HepG2 (cell line): ENCODE data around the gene C9orf43. TPM values are rescaled to one million over a fixed set of nuclear protein-coding genes. Genes with fewer than 3 reads are reported as not detected.
A peak's percentile ranks its signal among the peaks of the same experiment; 100 is the strongest.

ENCODE experiments used
- ATAC-seq: fragments of 200-7000 bp; cut with Tn5 transposase; 3 replicates; pipeline ENCODE4 v1.9.1; 2020; ENCODE audit warnings: mild to moderate bottlenecking, moderate library complexity
- BruUV-seq: library from RNA; stranded (reverse); fragments of 400-500 nt; replicated peaks from 2 replicates; lab custom pipeline; 2021; lab: Mats Ljungman, UMichigan
- CTCF ChIA-PET: fragments of 300-600 bp; formaldehyde crosslinking; extraction: SDS; loops from one replicate; lab custom pipeline; 2021; ENCODE audit warnings: low total read pairs, inconsistent platforms, low intra/inter-chr PET ratio; lab: Yijun Ruan, JAX
- POLR2A ChIA-PET: fragments of 350-600 bp; sonication (Branson Sonifier 250); formaldehyde crosslinking; loops from one replicate; lab custom pipeline; 2020; ENCODE audit warnings: antibody characterized with exemption, inconsistent platforms; lab: Yijun Ruan, JAX
- DNase-seq: peaks from one replicate; pipeline ENCODE4 v3.0.0-alpha.2; 2015; ENCODE audit warnings: low spot score
- FAIRE-seq: peaks from 3 replicates; lab custom pipeline; 2011; peaks lifted over from hg19 to GRCh38; lab: Jason Lieb, UNC
- H2AFZ ChIP-seq: one replicate; pipeline ENCODE4 v1.6.1; 2011; ENCODE audit warnings: low read length, inconsistent platforms
- H3K27ac ChIP-seq: fragments of 300-600 bp; 3 replicates; pipeline ENCODE4 v1.8.0; 2011; ENCODE audit warnings: mixed run types, mild to moderate bottlenecking, mixed read lengths, low read length, inconsistent platforms; ENCODE audit not compliant: insufficient read depth; ENCODE audit errors: extremely low read length
- H3K27me3 ChIP-seq, 2 experiments: fragments of 200-600 bp in 1 of 2; 2 replicates in 1 of 2; 3 replicates in 1 of 2; pipeline versions ENCODE4 v1.6.0 to v1.8.0; 2011; ENCODE audit warnings: low read length in 2 of 2, mild to moderate bottlenecking in 2 of 2, moderate library complexity in 2 of 2, inconsistent platforms in 1 of 2; ENCODE audit not compliant: insufficient read depth in 2 of 2, control insufficient read depth in 1 of 2
- H3K36me3 ChIP-seq, 2 experiments: fragments of 200-600 bp in 1 of 2; replicated peaks in 1 of 2; 2 replicates in 1 of 2; 3 replicates in 1 of 2; pipeline versions ENCODE4 v1.5.1 to v1.8.0; 2011; ENCODE audit warnings: low read length in 2 of 2, inconsistent platforms in 1 of 2; ENCODE audit not compliant: insufficient read depth in 2 of 2, control insufficient read depth in 1 of 2
- H3K4me1 ChIP-seq: 2 replicates; pipeline ENCODE4 v1.5.1; 2012; ENCODE audit warnings: low read length, inconsistent platforms; ENCODE audit not compliant: insufficient read depth
- H3K4me2 ChIP-seq: 2 replicates; pipeline ENCODE4 v1.6.0; 2011; ENCODE audit warnings: low read depth, low read length, inconsistent platforms
- H3K4me3 ChIP-seq, 3 experiments: fragments of 200-600 bp in 1 of 3; sonication (generic), shearing (Covaris generic) in 1 of 3; replicated peaks in 1 of 3; 2 replicates each; pipeline ENCODE4 v1.5.1; 2011 to 2016; ENCODE audit warnings: low read length in 3 of 3, inconsistent platforms in 2 of 3, low read depth in 2 of 3, mild to moderate bottlenecking in 2 of 3, control low read depth in 1 of 3, mixed read lengths in 1 of 3; ENCODE audit not compliant: insufficient read depth in 1 of 3
- H3K79me2 ChIP-seq: one replicate; pipeline ENCODE4 v1.6.1; 2011; ENCODE audit warnings: low read length, inconsistent platforms; ENCODE audit not compliant: insufficient read depth
- H3K9ac ChIP-seq: 2 replicates; pipeline ENCODE4 v1.6.0; 2011; ENCODE audit warnings: mild to moderate bottlenecking, low read depth, low read length, inconsistent platforms; ENCODE audit not compliant: insufficient read depth
- H3K9me3 ChIP-seq: 2 replicates; pipeline ENCODE4 v1.5.1; 2012; ENCODE audit warnings: mild to moderate bottlenecking, low read length
- H4K20me1 ChIP-seq: 2 replicates; pipeline ENCODE4 v1.6.0; 2011; ENCODE audit warnings: inconsistent platforms, mild to moderate bottlenecking, low read length, moderate library complexity; ENCODE audit not compliant: insufficient read depth
- WGBS: methylation state at CpG from one replicate; pipeline ENCODE4 v1.1.6; 2017; ENCODE audit warnings: low lambda C conversion rate; 5-methylcytosine and 5-hydroxymethylcytosine counted together
- in situ Hi-C: cut with HindIII; loops from 2 replicates; pipeline ENCODE4 v1.10.0; 2017; ENCODE audit warnings: low pct_unique_long_range_greater_than_20kb; ENCODE audit not compliant: extremely low pct_ligation_motif_present
- intact Hi-C: fragments of 100-400 bp; cut with micrococcal nuclease; formaldehyde crosslinking; loops from one replicate; pipeline ENCODE4 v1.10.0; 2022; ENCODE audit not compliant: unreplicated experiment
- polyA plus RNA-seq, 8 experiments: library from polyadenylated mRNA; depleted of rRNA in 3 of 8; stranded (reverse) in 7 of 8; unstranded in 1 of 8; fragments of >200 nt; fragmentation: Illumina TruSeq in 4 of 8; extraction: Trizol in 4 of 8; gene quantifications; 2 replicates each; pipeline versions ENCODE4 v1.2.1 to v1.2.3, GENCODE V29; 2011 to 2016; ENCODE audit warnings: low read depth in 4 of 8, missing spikeins in 1 of 8, mixed read lengths in 1 of 8; ENCODE audit not compliant: insufficient read depth in 1 of 8
- total RNA-seq, 5 experiments: library from RNA; depleted of rRNA; stranded (reverse); fragments of >200 nt; fragmentation: Illumina TruSeq; extraction: Trizol; gene quantifications; 2 replicates each; pipeline ENCODE4 v1.2.3, GENCODE V29; 2016; ENCODE audit warnings: low read depth in 1 of 5
- TF ChIP-seq, protein P1 (sequence below): sonication (generic); formaldehyde crosslinking; IDR thresholded peaks from 2 replicates; pipeline ENCODE4 v1.4.0; 2020; ENCODE audit warnings: missing genetic modification reagents
- TF ChIP-seq, protein P2 (sequence below): sonication (generic); formaldehyde crosslinking; IDR thresholded peaks from 2 replicates; pipeline ENCODE4 v1.5.1; 2020; ENCODE audit warnings: mild to moderate bottlenecking, missing genetic modification reagents, moderate library complexity

C9orf43 gene
- total and polyA plus RNA-seq, 2 of the 13 experiments (the other 11 are each of a cell fraction or from before 2014, with no cell fraction given): 0.24 to 0.31 TPM

- ChIA-PET POLR2A (interaction anchor here (0.7 kb wide), 2 partner anchors 12 to 36 kb away, joined by 3 to 4 read pairs; no protein-coding TSS in a partner anchor), CTCF (no interaction called here)
- TF ChIP-seq, protein P1, sequence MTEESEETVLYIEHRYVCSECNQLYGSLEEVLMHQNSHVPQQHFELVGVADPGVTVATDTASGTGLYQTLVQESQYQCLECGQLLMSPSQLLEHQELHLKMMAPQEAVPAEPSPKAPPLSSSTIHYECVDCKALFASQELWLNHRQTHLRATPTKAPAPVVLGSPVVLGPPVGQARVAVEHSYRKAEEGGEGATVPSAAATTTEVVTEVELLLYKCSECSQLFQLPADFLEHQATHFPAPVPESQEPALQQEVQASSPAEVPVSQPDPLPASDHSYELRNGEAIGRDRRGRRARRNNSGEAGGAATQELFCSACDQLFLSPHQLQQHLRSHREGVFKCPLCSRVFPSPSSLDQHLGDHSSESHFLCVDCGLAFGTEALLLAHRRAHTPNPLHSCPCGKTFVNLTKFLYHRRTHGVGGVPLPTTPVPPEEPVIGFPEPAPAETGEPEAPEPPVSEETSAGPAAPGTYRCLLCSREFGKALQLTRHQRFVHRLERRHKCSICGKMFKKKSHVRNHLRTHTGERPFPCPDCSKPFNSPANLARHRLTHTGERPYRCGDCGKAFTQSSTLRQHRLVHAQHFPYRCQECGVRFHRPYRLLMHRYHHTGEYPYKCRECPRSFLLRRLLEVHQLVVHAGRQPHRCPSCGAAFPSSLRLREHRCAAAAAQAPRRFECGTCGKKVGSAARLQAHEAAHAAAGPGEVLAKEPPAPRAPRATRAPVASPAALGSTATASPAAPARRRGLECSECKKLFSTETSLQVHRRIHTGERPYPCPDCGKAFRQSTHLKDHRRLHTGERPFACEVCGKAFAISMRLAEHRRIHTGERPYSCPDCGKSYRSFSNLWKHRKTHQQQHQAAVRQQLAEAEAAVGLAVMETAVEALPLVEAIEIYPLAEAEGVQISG (CRISPR knock-in tag): no peak
- TF ChIP-seq, protein P2, sequence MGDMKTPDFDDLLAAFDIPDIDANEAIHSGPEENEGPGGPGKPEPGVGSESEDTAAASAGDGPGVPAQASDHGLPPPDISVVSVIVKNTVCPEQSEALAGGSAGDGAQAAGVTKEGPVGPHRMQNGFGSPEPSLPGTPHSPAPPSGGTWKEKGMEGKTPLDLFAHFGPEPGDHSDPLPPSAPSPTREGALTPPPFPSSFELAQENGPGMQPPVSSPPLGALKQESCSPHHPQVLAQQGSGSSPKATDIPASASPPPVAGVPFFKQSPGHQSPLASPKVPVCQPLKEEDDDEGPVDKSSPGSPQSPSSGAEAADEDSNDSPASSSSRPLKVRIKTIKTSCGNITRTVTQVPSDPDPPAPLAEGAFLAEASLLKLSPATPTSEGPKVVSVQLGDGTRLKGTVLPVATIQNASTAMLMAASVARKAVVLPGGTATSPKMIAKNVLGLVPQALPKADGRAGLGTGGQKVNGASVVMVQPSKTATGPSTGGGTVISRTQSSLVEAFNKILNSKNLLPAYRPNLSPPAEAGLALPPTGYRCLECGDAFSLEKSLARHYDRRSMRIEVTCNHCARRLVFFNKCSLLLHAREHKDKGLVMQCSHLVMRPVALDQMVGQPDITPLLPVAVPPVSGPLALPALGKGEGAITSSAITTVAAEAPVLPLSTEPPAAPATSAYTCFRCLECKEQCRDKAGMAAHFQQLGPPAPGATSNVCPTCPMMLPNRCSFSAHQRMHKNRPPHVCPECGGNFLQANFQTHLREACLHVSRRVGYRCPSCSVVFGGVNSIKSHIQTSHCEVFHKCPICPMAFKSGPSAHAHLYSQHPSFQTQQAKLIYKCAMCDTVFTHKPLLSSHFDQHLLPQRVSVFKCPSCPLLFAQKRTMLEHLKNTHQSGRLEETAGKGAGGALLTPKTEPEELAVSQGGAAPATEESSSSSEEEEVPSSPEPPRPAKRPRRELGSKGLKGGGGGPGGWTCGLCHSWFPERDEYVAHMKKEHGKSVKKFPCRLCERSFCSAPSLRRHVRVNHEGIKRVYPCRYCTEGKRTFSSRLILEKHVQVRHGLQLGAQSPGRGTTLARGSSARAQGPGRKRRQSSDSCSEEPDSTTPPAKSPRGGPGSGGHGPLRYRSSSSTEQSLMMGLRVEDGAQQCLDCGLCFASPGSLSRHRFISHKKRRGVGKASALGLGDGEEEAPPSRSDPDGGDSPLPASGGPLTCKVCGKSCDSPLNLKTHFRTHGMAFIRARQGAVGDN (CRISPR knock-in tag): peak; percentile 30
- peak overlapping the region; percentile 28; the same call in 1 of the 2 replicates for H3K4me2 ChIP-seq
- no peak overlapping the region for H3K27ac ChIP-seq
- H3K4me3 ChIP-seq: no peak overlapping the region
- ATAC-seq (no peak), FAIRE-seq (no peak), DNase-seq (no peak)
- intact Hi-C loops: no loop called here
- H3K4me1 ChIP-seq: peaks cover 74% of the 10 kb centered on the region
- WGBS: 78% methylated on average over 6 of the region's 6 CpGs
- no peak overlapping the region for H2AFZ ChIP-seq
- no peak overlapping the region for H3K9ac ChIP-seq
- no TSS peak for BruUV-seq
- H3K9me3 ChIP-seq: no peaks in the 10 kb centered on the region
- H3K79me2 ChIP-seq: peaks cover 93% of the 10 kb centered on the region
- 0 out of 5 replicates have a peak, but pooled peaks cover 1 to 4% of the 10 kb centered on the region in 2 experiments for H3K36me3 ChIP-seq
- no peaks in the 10 kb centered on the region for H4K20me1 ChIP-seq
- in situ Hi-C loops: no loop called here
- no peaks in the 10 kb centered on the region for H3K27me3 ChIP-seq
These were observed 58.3 kb downstream of the C9orf43 start for GRCh38 chr9:113468716-113469448.
